Thymus (tissue), 11 donors: ENCODE results near the gene MORN5. TPM values are rescaled to one million over a fixed set of nuclear protein-coding genes. Genes with fewer than 3 reads are reported as not detected.

Source experiments
- DNase-seq, 9 donors: peaks; one replicate each; pipeline ENCODE4 v3.0.0-alpha.2; 2013; ENCODE audit warnings: low spot score in 9 of 9, low read depth in 6 of 9, missing footprints in 1 of 9
- H3K27ac ChIP-seq, 2 donors: one replicate each; pipeline ENCODE4 v1.5.1; 2013; ENCODE audit warnings: control low read depth in 1 of 2, low read depth in 1 of 2, low read length in 1 of 2, mild to moderate bottlenecking in 1 of 2, moderate library complexity in 1 of 2
- H3K27me3 ChIP-seq, 2 donors: one replicate each; pipeline ENCODE4 v1.5.1; 2013; ENCODE audit warnings: low read length in 1 of 2; ENCODE audit not compliant: control insufficient read depth in 2 of 2, insufficient read depth in 1 of 2
- H3K36me3 ChIP-seq, 2 donors: one replicate each; pipeline ENCODE4 v1.5.1; 2013; ENCODE audit warnings: low read length in 1 of 2, mild to moderate bottlenecking in 1 of 2, moderate library complexity in 1 of 2; ENCODE audit not compliant: control insufficient read depth in 2 of 2, insufficient read depth in 2 of 2
- H3K4me1 ChIP-seq, 2 donors: one replicate each; pipeline ENCODE4 v1.5.1; 2013; ENCODE audit warnings: low read length in 2 of 2; ENCODE audit not compliant: control insufficient read depth in 2 of 2, insufficient read depth in 2 of 2
- H3K4me3 ChIP-seq, 2 donors: one replicate each; pipeline ENCODE4 v1.5.1; 2013; ENCODE audit warnings: low read length in 2 of 2, control low read depth in 1 of 2, mild to moderate bottlenecking in 1 of 2
- H3K9me3 ChIP-seq, 2 donors: one replicate each; pipeline ENCODE4 v1.5.1; 2013; ENCODE audit warnings: low read length in 1 of 2, mild to moderate bottlenecking in 1 of 2; ENCODE audit not compliant: control insufficient read depth in 2 of 2, insufficient read depth in 1 of 2
- WGBS: extraction: QIAGEN DNeasy Blood & Tissue Kit; methylation state at CpG from one replicate; pipeline ENCODE4 v1.1.7; 2013; 5-methylcytosine and 5-hydroxymethylcytosine counted together
- polyA plus RNA-seq: library from polyadenylated mRNA; stranded (reverse); fragments of 200-250 nt; gene quantifications from one replicate; pipeline ENCODE4 v1.2.3, GENCODE V29; 2013
- total RNA-seq: library from RNA; stranded (reverse); fragments of 120-200 nt; gene quantifications from one replicate; pipeline ENCODE4 v1.2.4, GENCODE V29; 2013
- donor health status: healthy.

Gene MORN5
- total and polyA plus RNA-seq, 2 donors, result 0.21 TPM; not detected in 1

GRCh38 chr9:122122468-122122867 is 37.2 kb upstream of the MORN5 start:
- H3K36me3 ChIP-seq, result no peaks in the 10 kb centered on the region
- WGBS, result 50% methylated on average over 6 of the region's 6 CpGs
- H3K9me3 ChIP-seq, result peaks cover 0 to 3% of the 10 kb centered on the region in 2 donors
- peaks cover 0 to 7% of the 10 kb centered on the region in 2 donors for H3K4me1 ChIP-seq
- no peak for DNase-seq
- H3K27ac ChIP-seq, result no peak overlapping the region
- H3K4me3 ChIP-seq, result no peak overlapping the region
- peaks cover 20 to 35% of the 10 kb centered on the region in 2 donors for H3K27me3 ChIP-seq

- Histone ChIP-seq H3K27ac (no peak overlapping the region), H3K9me3 (peaks cover 0 to 3% of the 10 kb centered on the region in 2 donors), H3K27me3 (peaks cover 22 to 41% of the 10 kb centered on the region in 2 donors), H3K4me3 (no peak overlapping the region), H3K36me3 (no peaks in the 10 kb centered on the region), H3K4me1 (peaks cover 0 to 7% of the 10 kb centered on the region in 2 donors)
- peak; percentile 30 to 80 (median 53) for DNase-seq
- WGBS, result 34% methylated on average over 13 of the region's 13 CpGs
These were observed 36.6 kb upstream of the MORN5 start for GRCh38 chr9:122122903-122123632.

- H3K4me3 ChIP-seq, result no peak overlapping the region
- no peak overlapping the region for H3K27ac ChIP-seq
- 93% methylated on average over 1 of the region's 1 CpG for WGBS
- H3K27me3 ChIP-seq, result peaks cover 22 to 51% of the 10 kb centered on the region in 2 donors
- H3K9me3 ChIP-seq, result peaks cover 0 to 3% of the 10 kb centered on the region in 2 donors
- H3K4me1 ChIP-seq, result peaks cover 0 to 7% of the 10 kb centered on the region in 2 donors
- no peak for DNase-seq
- H3K36me3 ChIP-seq, result no peaks in the 10 kb centered on the region
These were observed 35.7 kb upstream of the MORN5 start for GRCh38 chr9:122124048-122124447.

- Histone ChIP-seq H3K36me3 (no peaks in the 10 kb centered on the region), H3K27ac (no peak overlapping the region), H3K9me3 (peaks cover 0 to 3% of the 10 kb centered on the region in 2 donors), H3K4me1 (peaks cover 0 to 7% of the 10 kb centered on the region in 2 donors), H3K4me3 (no peak overlapping the region), H3K27me3 (peaks cover 22 to 56% of the 10 kb centered on the region in 2 donors)
- no peak for DNase-seq
- WGBS, result 87% methylated on average over 7 of the region's 7 CpGs
These were observed 35.2 kb upstream of the MORN5 start for GRCh38 chr9:122124528-122124927.

GRCh38 chr9:122125158-122125508 is 34.6 kb upstream of the MORN5 start:
- WGBS, result 1% methylated on average over 8 of the region's 8 CpGs
- no peaks in the 10 kb centered on the region for H3K36me3 ChIP-seq

GRCh38 chr9:122125509-122126330 is 34.0 kb upstream of the MORN5 start:
- Histone ChIP-seq H3K9me3 (peaks cover 0 to 3% of the 10 kb centered on the region in 2 donors), H3K27me3 (peaks cover 22 to 63% of the 10 kb centered on the region in 2 donors), H3K27ac (no peak overlapping the region), H3K36me3 (no peaks in the 10 kb centered on the region), H3K4me3 (no peak overlapping the region), H3K4me1 (peaks cover 0 to 7% of the 10 kb centered on the region in 2 donors)
- 69% methylated on average over 21 of the region's 21 CpGs for WGBS
- DNase-seq, result no peak

More at GRCh38 chr9:122125158-122125508, 34.6 kb upstream of the MORN5 start:
- Histone ChIP-seq H3K9me3 (peaks cover 0 to 3% of the 10 kb centered on the region in 2 donors), H3K4me3 (no peak overlapping the region), H3K27ac (no peak overlapping the region), H3K4me1 (peaks cover 0 to 7% of the 10 kb centered on the region in 2 donors), H3K27me3 (peaks cover 22 to 59% of the 10 kb centered on the region in 2 donors)
- peak; percentile 46 to 84 (median 61) for DNase-seq

- Histone ChIP-seq H3K27me3 (peaks cover 22 to 72% of the 10 kb centered on the region in 2 donors), H3K9me3 (peaks cover 0 to 3% of the 10 kb centered on the region in 2 donors), H3K36me3 (no peaks in the 10 kb centered on the region), H3K27ac (no peak overlapping the region), H3K4me3 (no peak overlapping the region), H3K4me1 (peaks cover 0 to 7% of the 10 kb centered on the region in 2 donors)
- no peak for DNase-seq
- 9% methylated on average over 64 of the region's 64 CpGs for WGBS
These were observed 33.1 kb upstream of the MORN5 start for GRCh38 chr9:122126331-122127261.

GRCh38 chr9:122127396-122127798 is 32.3 kb upstream of the MORN5 start:
- DNase-seq, result no peak
- no peaks in the 10 kb centered on the region for H3K36me3 ChIP-seq
- no peak overlapping the region for H3K27ac ChIP-seq
- peaks cover 0 to 5% of the 10 kb centered on the region in 2 donors for H3K4me1 ChIP-seq
- H3K4me3 ChIP-seq, result no peak overlapping the region
- WGBS, result 88% methylated on average over 10 of the region's 10 CpGs
- peaks cover 22 to 80% of the 10 kb centered on the region in 2 donors for H3K27me3 ChIP-seq
- H3K9me3 ChIP-seq, result peaks cover 0 to 3% of the 10 kb centered on the region in 2 donors
